ENCODE results near the gene SIX4.
"Not testable (repeated sequence)": the region's sequence is repeated elsewhere in the genome, so short reads cannot be mapped to it uniquely, and the experiment has no call there.

Gene SIX4

GRCh38 chr14:60723907-60724618 lies at the start of gene SIX4:
SIX4 (minus strand) TSS chr14:60724351; CDS start chr14:60724074, 277 bp downstream.
- no peak for DNase-seq (ENCODE audit: extremely low read depth in 1 of 2, low read depth in 1 of 2)

DNA sequence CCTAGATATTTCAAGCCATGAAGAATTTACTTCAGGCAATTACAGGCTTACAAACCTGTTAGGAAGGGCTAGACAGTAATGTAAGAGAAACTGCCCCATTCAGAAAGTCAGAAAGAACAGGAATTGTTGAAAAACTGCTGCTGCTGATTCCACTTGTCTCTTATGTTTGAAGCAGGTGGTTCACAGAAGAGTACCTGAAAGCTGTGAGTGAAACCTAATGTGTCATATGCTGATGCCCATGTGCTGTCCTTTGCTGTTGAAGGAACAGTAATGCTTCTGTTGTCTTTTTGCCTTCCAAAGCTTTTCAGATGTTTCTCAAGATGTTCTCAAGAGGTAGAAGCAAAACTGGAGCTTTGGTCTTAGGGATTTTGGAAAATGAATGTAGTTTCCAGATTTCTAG lies 49.4 kb upstream of the SIX4 start:
- DNase-seq (ENCODE audit: extremely low read depth in 1 of 2, low read depth in 1 of 2), result no peak

DNA sequence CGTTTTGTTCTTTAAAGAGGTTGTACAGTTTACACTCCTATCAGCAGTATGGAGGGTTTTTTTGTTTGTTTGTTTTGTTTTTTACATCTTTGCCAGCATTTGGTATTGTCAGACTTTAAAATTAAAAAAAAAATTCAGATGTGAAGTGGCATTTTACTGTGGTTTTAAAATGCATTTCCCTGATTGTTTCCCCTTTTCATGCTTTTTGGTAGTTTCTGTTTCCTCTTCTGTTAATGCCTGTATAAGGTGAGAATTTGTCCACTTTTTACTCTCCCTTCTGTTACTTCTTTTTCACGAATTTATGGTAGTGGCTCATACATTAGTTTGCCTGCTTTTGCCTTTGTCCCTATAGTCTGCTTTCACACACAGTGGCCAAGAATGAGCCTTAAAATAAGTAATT lies 47.0 kb upstream of the SIX4 start:
- DNase-seq (ENCODE audit: extremely low read depth in 1 of 2, low read depth in 1 of 2), result no peak

DNA sequence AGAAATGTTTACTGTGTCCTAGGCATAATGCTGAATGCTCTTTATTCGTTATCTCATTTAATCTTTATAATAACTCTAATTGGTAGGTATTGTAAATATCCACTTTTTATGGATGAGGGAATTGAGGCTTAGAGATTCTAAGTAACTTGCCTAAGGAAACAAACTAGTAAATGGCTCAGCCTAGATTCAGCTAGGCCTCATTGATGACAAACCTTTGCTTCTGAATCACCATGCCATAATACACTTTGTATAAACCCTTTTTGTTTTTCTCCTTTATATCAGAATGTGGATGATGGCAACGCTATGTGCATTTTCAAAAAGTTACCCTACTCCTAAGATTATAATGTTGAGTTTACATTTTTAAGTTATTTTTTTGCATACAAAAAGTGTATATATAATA lies 44.5 kb upstream of the SIX4 start:
- DNase-seq (ENCODE audit: extremely low read depth in 1 of 2, low read depth in 1 of 2), result no peak

DNA sequence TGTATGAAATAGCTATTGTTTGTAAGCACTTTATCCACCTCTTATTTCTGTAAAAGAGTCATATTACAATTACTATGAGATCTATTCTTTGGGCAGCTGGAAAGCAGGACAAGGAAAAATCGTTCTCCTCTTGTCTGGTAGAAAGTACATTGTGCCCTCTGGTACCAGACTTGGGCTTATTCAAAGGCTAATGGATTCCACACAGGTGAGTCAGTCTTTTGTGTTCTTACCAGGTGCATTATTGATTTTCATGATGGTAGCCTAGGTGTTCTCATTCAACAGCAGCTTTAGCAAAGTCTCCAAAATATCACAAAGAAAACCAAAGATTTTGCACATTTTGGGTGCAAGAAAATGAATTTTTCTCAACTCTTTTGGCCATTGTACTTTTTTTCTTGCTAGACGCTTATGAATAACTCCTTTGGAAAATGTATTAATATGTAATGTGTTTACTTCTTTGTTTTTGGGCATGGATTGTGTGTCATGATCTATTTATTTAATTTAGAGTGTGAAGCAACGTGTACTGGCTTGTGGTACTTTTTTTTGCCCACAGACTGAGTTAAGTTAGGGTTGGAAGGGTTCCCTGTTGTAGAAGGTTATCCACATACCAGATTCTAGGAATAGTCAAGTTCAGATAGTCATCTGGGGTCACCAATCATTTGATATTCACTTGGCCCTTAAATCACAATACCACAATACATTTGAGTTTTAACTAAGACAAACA lies 36.7 kb upstream of the SIX4 start:
- no peak for DNase-seq (ENCODE audit: extremely low read depth in 1 of 2, low read depth in 1 of 2)

DNA sequence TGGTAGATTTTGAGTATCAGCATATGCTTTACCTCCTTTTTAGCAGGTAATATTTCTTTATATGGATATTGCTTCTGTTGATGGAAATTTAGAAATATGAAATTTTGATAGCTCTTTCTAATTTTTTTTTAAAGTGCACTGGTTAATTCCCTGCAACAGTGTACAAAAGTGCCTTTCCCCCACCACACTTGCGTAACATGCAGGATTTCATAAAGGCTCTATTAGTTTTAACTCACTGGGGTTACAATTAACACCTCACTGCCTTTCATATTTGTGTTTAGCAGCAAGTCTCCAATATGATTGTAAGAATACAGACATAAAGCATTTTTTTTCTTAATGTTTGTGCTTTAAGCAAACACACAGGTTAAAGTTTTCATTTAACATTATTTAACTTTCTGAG lies 36.1 kb upstream of the SIX4 start:
- DNase-seq (ENCODE audit: extremely low read depth in 1 of 2, low read depth in 1 of 2), result no peak

- no peak for DNase-seq (ENCODE audit: extremely low read depth in 1 of 2, low read depth in 1 of 2)
Observed at GRCh38 chr14:60758885-60759284, 34.7 kb upstream of the SIX4 start.

- DNase-seq (ENCODE audit: extremely low read depth in 1 of 2, low read depth in 1 of 2), result no peak
Observed at GRCh38 chr14:60757567-60758002, 33.4 kb upstream of the SIX4 start.

- no peak for DNase-seq (ENCODE audit: extremely low read depth in 1 of 2, low read depth in 1 of 2)
Observed at GRCh38 chr14:60756847-60757246, 32.7 kb upstream of the SIX4 start.

- peak in 1 of 2 donors; percentile 23 for DNase-seq (ENCODE audit: extremely low read depth in 1 of 2, low read depth in 1 of 2)
Observed at GRCh38 chr14:60753264-60754119, 29.3 kb upstream of the SIX4 start.

DNA sequence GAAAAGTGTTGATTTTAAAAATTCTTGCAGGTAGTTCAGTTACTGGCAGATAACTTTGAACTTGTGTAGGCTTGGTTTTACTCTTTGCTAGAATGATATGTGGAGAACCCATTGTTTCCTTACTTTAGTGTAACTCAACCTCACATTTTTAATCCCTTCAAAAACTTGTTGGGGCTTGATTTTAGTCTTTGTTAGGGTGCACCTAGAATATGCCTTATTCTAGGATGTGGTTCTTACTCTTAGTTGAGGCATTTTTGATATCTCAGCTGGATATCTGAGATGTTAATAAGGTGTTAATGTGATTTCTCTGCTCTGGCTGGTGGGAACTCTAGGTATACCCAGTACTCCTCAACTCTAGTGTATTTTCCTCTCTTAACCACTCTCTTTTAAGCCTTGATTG lies 20.4 kb upstream of the SIX4 start:
- DNase-seq (ENCODE audit: extremely low read depth in 1 of 2, low read depth in 1 of 2), result no peak

DNA sequence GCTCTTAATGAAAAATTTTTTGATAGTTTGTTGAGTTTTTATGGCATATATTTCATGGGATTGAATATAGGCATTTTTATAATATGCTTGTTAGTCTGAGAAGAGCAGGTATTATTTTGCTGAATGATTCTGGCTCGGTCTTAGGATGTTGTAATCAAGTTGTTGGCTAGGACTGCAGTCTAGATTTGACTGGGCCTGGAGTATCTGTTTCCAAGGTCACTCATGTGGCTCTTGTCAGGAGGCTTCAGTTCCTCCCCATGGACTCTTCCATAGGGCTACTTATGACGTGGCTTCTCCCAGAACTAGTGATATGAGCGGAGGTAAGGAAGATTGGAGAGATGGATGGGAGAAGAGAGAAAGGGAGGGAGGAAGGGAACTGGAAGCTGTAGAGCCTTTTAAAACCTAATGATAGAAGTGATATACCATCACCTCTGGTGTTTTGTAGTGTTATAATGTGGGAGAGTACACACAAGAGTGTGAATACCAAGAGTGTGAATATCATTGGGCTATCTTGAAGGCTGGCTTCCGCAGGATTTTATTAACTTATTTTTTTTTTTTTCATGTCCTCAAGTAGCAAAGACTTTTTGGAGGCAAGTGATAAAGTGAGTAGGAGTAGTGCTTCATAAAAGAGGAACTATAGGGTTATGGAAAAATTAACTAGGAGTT lies 14.8 kb upstream of the SIX4 start:
- no peak for DNase-seq (ENCODE audit: extremely low read depth in 1 of 2, low read depth in 1 of 2)

- no peak for DNase-seq (ENCODE audit: extremely low read depth in 1 of 2, low read depth in 1 of 2)
Observed at GRCh38 chr14:60736494-60736893, 12.3 kb upstream of the SIX4 start.

DNA sequence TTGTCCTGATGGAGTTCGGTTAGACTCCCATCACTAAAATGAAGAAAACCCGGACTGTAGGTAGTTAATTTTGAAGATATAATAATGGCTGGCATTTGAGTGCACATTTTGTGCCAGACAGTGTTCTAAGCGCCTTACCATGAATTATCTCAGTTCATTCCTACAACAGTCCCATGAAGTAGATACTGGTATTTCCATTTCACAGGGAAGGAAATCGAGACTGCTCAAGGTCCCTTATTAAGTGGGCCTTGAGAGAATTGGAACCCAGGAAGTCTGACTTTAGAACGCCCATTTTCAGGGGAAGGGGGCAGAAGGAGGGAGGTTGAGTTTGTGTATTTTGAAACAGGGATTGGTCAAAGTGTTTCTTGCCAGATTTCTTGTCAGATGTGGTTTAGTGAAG lies 11.3 kb upstream of the SIX4 start:
- DNase-seq (ENCODE audit: extremely low read depth in 1 of 2, low read depth in 1 of 2), result no peak

- peak; percentile 40 to 57 for DNase-seq (ENCODE audit: extremely low read depth in 1 of 2, low read depth in 1 of 2)
Observed at GRCh38 chr14:60734465-60735242, 10.5 kb upstream of the SIX4 start, which contains the start of gene MNAT1. MNAT1 (plus strand) TSS chr14:60734761; CDS start chr14:60734863, 102 bp downstream.

GRCh38 chr14:60732840-60733483 lies 8.8 kb upstream of the SIX4 start:
- no peak for DNase-seq (ENCODE audit: extremely low read depth in 1 of 2, low read depth in 1 of 2)

DNA sequence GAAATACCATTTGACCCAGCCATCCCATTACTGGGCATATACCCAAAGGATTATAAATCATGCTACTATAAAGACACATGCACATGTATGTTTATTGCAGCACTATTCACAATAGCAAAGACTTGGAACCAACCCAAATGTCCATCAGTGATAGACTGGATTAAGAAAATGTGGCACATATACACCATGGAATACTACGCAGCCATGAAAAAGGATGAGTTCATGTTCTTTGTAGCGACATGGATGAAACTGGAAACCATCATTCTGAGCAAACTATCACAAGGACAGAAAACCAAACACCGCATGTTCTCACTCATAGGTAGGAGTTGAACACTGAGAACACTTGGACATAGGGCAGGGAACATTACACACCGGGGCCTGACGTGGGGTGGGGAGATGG lies 7.1 kb upstream of the SIX4 start:
- not testable (repeated sequence) for DNase-seq (ENCODE audit: extremely low read depth in 1 of 2, low read depth in 1 of 2)

DNA sequence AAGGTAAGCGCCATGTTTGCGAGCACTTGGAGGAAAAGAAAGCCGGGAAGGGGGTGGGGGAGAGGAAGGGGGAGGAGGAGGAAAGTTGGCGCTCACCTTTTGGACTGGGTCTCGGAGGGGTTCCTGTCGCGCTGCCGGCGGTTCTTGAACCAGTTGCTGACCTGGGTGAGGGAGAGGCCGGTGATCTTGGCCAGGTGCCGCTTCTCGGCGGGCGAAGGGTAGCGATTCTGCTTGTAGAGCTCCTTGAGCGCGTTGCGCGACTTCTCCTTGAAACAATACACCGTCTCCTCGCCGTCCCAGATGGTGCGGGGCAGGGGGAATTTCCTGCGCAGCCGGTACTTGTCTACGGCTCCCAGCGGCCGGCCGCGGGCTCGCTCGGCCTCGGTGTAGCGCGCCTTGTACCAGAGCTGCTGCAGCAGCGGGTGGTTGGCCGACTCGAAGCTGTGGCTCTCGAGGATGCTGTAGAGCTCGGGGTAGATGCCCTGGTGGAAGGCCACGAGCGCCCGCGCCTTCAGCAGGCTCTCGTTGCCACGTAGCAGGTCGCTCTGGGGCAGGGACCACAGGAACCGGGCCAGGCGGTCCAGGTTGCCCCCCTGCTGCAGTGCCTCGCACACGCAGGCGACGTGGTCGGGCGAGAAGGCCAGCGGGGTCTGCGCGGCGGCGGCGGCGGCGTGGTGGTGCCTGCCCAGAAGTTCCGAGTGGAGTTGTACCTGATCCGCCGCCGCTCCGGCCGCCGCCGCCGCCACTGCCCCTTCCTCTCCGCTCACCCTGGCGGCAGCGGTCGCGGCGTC lies 840 bp downstream of the SIX4 start:
- DNase-seq (ENCODE audit: extremely low read depth in 1 of 2, low read depth in 1 of 2), result no peak

Measured in activated CD8-positive, alpha-beta memory T cell treated with anti-CD3 and anti-CD28 coated beads for 1 hour (primary cell).